Type B pancreatic cell (in vitro differentiated cells): ENCODE data around the gene SHISA6. TPM values are rescaled to one million over a fixed set of nuclear protein-coding genes. Genes with fewer than 3 reads are reported as not detected.
A peak's percentile ranks its signal among the peaks of the same experiment; 100 is the strongest.

Experiments used
- DNase-seq: peaks from one replicate; pipeline ENCODE4 v3.0.0; 2021; ENCODE audit warnings: mixed read lengths; ENCODE audit not compliant: unreplicated experiment; ENCODE audit errors: extremely low spot score
- H3K27ac Mint-ChIP-seq: 2 replicates; pipeline ENCODE4 v1.8.0; 2021; ENCODE audit warnings: mild to moderate bottlenecking, mixed read lengths
- H3K27me3 Mint-ChIP-seq: 2 replicates; pipeline ENCODE4 v1.8.0; 2021; ENCODE audit warnings: mixed read lengths
- H3K36me3 Mint-ChIP-seq: 2 replicates; pipeline ENCODE4 v1.8.0; 2021; ENCODE audit warnings: mixed read lengths
- H3K4me1 Mint-ChIP-seq: one replicate; pipeline ENCODE4 v1.8.0; 2021; ENCODE audit warnings: mixed read lengths; ENCODE audit not compliant: unreplicated experiment
- H3K4me3 Mint-ChIP-seq: 2 replicates; pipeline ENCODE4 v1.8.0; 2021; ENCODE audit warnings: mild to moderate bottlenecking, mixed read lengths
- H3K9me3 Mint-ChIP-seq: 2 replicates; pipeline ENCODE4 v1.8.0; 2021; ENCODE audit warnings: mixed read lengths
- CTCF ChIP-seq: fragments of 200-600 bp; sonication (generic); conservative IDR thresholded peaks from 2 replicates; pipeline ENCODE4 v1.5.0; 2021; ENCODE audit warnings: antibody characterized with exemption, mild to moderate bottlenecking
- total RNA-seq: library from RNA; stranded (reverse); gene quantifications from 2 replicates; pipeline ENCODE4 v1.2.1, GENCODE V29; 2021; ENCODE audit warnings: low replicate concordance

SHISA6 gene
- total RNA-seq, 1 donor from 2014 or later, result 5.0 TPM

GRCh38 chr17:11212792-11213191 is 28.2 kb upstream of the SHISA6 start:
- Mint-ChIP-seq H3K27me3 (no peaks in the 10 kb centered on the region), H3K36me3 (no peaks in the 10 kb centered on the region), H3K4me1 (no peaks in the 10 kb centered on the region), H3K4me3 (no peak overlapping the region), H3K9me3 (peaks cover 8% of the 10 kb centered on the region), H3K27ac (no peak overlapping the region)
- TF ChIP-seq CTCF, result no peak
- DNase-seq, result no peak

- Mint-ChIP-seq H3K4me1 (no peaks in the 10 kb centered on the region), H3K9me3 (no peaks in the 10 kb centered on the region), H3K27me3 (peaks cover 6% of the 10 kb centered on the region), H3K27ac (no peak overlapping the region), H3K36me3 (no peaks in the 10 kb centered on the region), H3K4me3 (no peak overlapping the region)
- no peak for TF ChIP-seq CTCF
- no peak for DNase-seq
Measured at GRCh38 chr17:11216976-11217375, 24.0 kb upstream of the SHISA6 start.

GRCh38 chr17:11221196-11221595 is 19.8 kb upstream of the SHISA6 start:
- Mint-ChIP-seq H3K9me3 (no peaks in the 10 kb centered on the region), H3K4me1 (no peaks in the 10 kb centered on the region), H3K36me3 (no peaks in the 10 kb centered on the region), H3K4me3 (no peak overlapping the region), H3K27ac (no peak overlapping the region), H3K27me3 (peaks cover 17% of the 10 kb centered on the region)
- DNase-seq, result no peak
- no peak for TF ChIP-seq CTCF

- Mint-ChIP-seq H3K36me3 (no peaks in the 10 kb centered on the region), H3K9me3 (no peaks in the 10 kb centered on the region), H3K4me1 (no peaks in the 10 kb centered on the region), H3K27ac (peak overlapping the region; percentile 14), H3K27me3 (peaks cover 17% of the 10 kb centered on the region), H3K4me3 (no peak overlapping the region)
- no peak for TF ChIP-seq CTCF
- DNase-seq, result no peak
Measured at GRCh38 chr17:11221721-11222120, 19.3 kb upstream of the SHISA6 start.

- Mint-ChIP-seq H3K36me3 (no peaks in the 10 kb centered on the region), H3K27ac (peak overlapping the region; percentile 11), H3K4me3 (peak overlapping the region; percentile 65), H3K4me1 (peaks cover 13% of the 10 kb centered on the region), H3K9me3 (no peaks in the 10 kb centered on the region), H3K27me3 (peaks cover 72% of the 10 kb centered on the region)
- TF ChIP-seq CTCF, result no peak
- no peak for DNase-seq
Measured at GRCh38 chr17:11238705-11239104, 2.3 kb upstream of the SHISA6 start.

- H3K27me3 Mint-ChIP-seq, result peaks cover 77% of the 10 kb centered on the region
- H3K27ac Mint-ChIP-seq, result peak overlapping the region; percentile 65
- DNase-seq, result no peak
- H3K4me3 Mint-ChIP-seq, result peak overlapping the region; percentile 81
- H3K36me3 Mint-ChIP-seq, result no peaks in the 10 kb centered on the region
- H3K4me1 Mint-ChIP-seq, result peaks cover 13% of the 10 kb centered on the region
- H3K9me3 Mint-ChIP-seq, result no peaks in the 10 kb centered on the region
- TF ChIP-seq CTCF, result no peak
Measured at GRCh38 chr17:11239379-11239970, 1.5 kb upstream of the SHISA6 start.
